Breast epithelium (tissue), 3 donors: ENCODE results near the gene RFWD3.

Source experiments
- CTCF ChIP-seq, 3 donors: fragments of 450-650 bp; IDR thresholded peaks; one replicate each; pipeline ENCODE4 v1.5.1; 2016 to 2017; ENCODE audit warnings: antibody characterized with exemption in 3 of 3, mild to moderate bottlenecking in 3 of 3, moderate library complexity in 3 of 3
- POLR2A ChIP-seq: fragments of 450-650 bp; IDR thresholded peaks from one replicate; pipeline ENCODE4 v1.6.1; 2016; ENCODE audit warnings: antibody characterized with exemption, mild to moderate bottlenecking, moderate library complexity
- POLR2AphosphoS5 ChIP-seq, 3 donors: sonication (generic); formaldehyde crosslinking; IDR thresholded peaks; one replicate each; pipeline ENCODE4 v1.6.1; 2017; ENCODE audit warnings: antibody characterized with exemption in 3 of 3

GRCh38 chr16:74700116-74700437 lies 33.4 kb upstream of the RFWD3 start:
- no peak for TF ChIP-seq POLR2A
- no peak for TF ChIP-seq CTCF (IDR thresholded peaks at IDR 0.05)
- TF ChIP-seq POLR2AphosphoS5 (IDR thresholded peaks at IDR 0.05), result no peak
